Aorta (tissue), 5 donors: Measurements from ENCODE around the gene FBXO9. TPM values are rescaled to one million over a fixed set of nuclear protein-coding genes. Genes with fewer than 3 reads are reported as not detected.
"Not testable (repeated sequence)": the region's sequence is repeated elsewhere in the genome, so short reads cannot be mapped to it uniquely, and the experiment has no call there.

ENCODE experiments used
- ATAC-seq: fragments of 200-7000 bp; cut with Tn5 transposase; one replicate; pipeline ENCODE4 v1.9.1; 2022; ENCODE audit warnings: moderate library complexity; ENCODE audit not compliant: low FRiP score
- DNase-seq, 2 donors: peaks; one replicate each; pipeline ENCODE4 v3.0.0-alpha.2; 2020
- H3K27ac ChIP-seq, 2 donors: one replicate each; pipeline ENCODE4 v1.5.1; 2013; ENCODE audit warnings: low read length in 2 of 2, mild to moderate bottlenecking in 2 of 2, moderate library complexity in 2 of 2, control low read depth in 1 of 2, inconsistent platforms in 1 of 2, low read depth in 1 of 2
- H3K27me3 ChIP-seq, 2 donors: one replicate each; pipeline ENCODE4 v1.6.1; 2013; ENCODE audit warnings: control low read depth in 1 of 2, low read length in 1 of 2, mild to moderate bottlenecking in 1 of 2, moderate library complexity in 1 of 2; ENCODE audit not compliant: insufficient read depth in 2 of 2, control insufficient read depth in 1 of 2
- H3K36me3 ChIP-seq, 2 donors: one replicate each; pipeline ENCODE4 v1.6.1; 2013; ENCODE audit warnings: control low read depth in 1 of 2, low read length in 1 of 2, mild to moderate bottlenecking in 1 of 2; ENCODE audit not compliant: insufficient read depth in 2 of 2, control insufficient read depth in 1 of 2
- H3K4me1 ChIP-seq, 2 donors: one replicate each; pipeline ENCODE4 v1.6.1; 2013; ENCODE audit warnings: low read length in 2 of 2, control low read depth in 1 of 2, mild to moderate bottlenecking in 1 of 2, moderate library complexity in 1 of 2; ENCODE audit not compliant: insufficient read depth in 2 of 2, control insufficient read depth in 1 of 2
- H3K4me3 ChIP-seq, 2 donors: one replicate each; pipeline ENCODE4 v1.5.1; 2013; ENCODE audit warnings: low read length in 2 of 2, control low read depth in 1 of 2, mild to moderate bottlenecking in 1 of 2
- H3K9me3 ChIP-seq: one replicate; pipeline ENCODE4 v1.6.1; 2013; ENCODE audit warnings: mild to moderate bottlenecking, low read length; ENCODE audit not compliant: control insufficient read depth
- WGBS, 2 donors: extraction: QIAGEN DNeasy Blood & Tissue Kit; methylation state at CpG; one replicate each; pipeline ENCODE4 v1.1.7; 2013; 5-methylcytosine and 5-hydroxymethylcytosine counted together
- intact Hi-C, 2 donors: fragments of 100-400 bp; cut with DNase I; formaldehyde crosslinking; loops; one replicate each; pipeline versions ENCODE4 v1.14.2 to v1.15.0; 2022
- polyA plus RNA-seq, 2 donors: library from polyadenylated mRNA; stranded (reverse); fragments of 200-250 nt; gene quantifications; one replicate each; pipeline ENCODE4 v1.2.3, GENCODE V29; 2013
- total RNA-seq, 2 donors: library from RNA; stranded (reverse); fragmentation: NEBNext Ultra II Directional; extraction: Animal tissue kit (Norgen Biotek cat#: 25700); gene quantifications; one replicate each; pipeline ENCODE4 v1.2.1, GENCODE V29; 2021
- donor health status: healthy with polysubstance abuse.
- donor health status: Bipolar disorder and iron deficiency.
- donor health status: DM: no; HTN: no; CAD: no.
- donor health status: DM: no; HTN: no; CAD: no.
- donor health status: DM: yes; HTN: yes; CAD: no.

FBXO9 gene
- total and polyA plus RNA-seq, 4 donors: 44.2 to 112 (median 74.4) TPM

DNA sequence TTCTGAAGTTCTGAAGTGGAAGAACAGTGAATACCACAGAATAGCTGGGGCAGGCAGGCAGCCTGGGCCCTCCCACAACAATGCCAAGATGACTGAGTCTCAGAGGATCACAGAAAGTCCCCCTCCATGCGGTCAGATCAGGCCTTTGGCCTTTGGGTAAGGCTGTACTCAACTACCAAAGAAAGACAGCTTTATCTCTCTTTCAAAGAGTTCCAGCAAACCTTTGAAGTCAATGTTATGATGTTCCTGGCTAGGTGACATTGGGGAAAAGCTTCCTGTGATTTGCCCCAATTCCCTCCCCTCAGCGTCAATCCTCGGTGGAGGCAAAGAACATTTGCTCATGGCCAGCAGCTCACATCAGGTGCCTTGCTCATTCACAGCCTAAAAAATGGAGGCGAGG, 10.7 kb upstream of the FBXO9 start:
- H3K9me3 ChIP-seq: no peaks in the 10 kb centered on the region
- H3K4me3 ChIP-seq: no peak overlapping the region
- peaks cover 0 to 1% of the 10 kb centered on the region in 2 donors for H3K36me3 ChIP-seq
- intact Hi-C loops: no loop called here
- peaks cover 4 to 7% of the 10 kb centered on the region in 2 donors for H3K4me1 ChIP-seq
- ATAC-seq: no peak
- H3K27me3 ChIP-seq: no peaks in the 10 kb centered on the region
- no peak overlapping the region for H3K27ac ChIP-seq
- 84 to 91% methylated on average over 4 of the region's 4 CpGs for WGBS, 2 donors
- no peak for DNase-seq

DNA sequence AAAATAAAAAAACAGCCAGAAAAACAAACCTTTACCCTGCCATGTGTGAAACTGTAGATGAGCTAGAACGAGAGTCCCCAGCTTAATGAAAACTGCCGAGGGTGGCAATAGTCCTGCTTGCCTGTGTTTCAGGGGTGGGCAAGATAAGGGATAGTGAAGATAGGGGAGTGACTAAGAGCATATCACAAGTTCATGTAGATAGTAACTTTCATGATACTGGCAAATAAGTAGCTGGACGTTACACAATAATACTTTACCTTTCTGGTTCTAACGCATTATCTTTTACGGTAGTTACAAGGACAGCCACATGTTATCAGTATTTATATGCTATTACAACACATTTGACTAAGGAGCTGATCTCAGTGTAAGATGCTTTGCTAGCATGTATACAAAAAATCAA, 9.3 kb upstream of the FBXO9 start:
- intact Hi-C loops: loop anchor here in 1 of 2 donors (5.0 kb wide), 1 partner anchor 44 kb away; no protein-coding TSS in a partner anchor
- ATAC-seq (no peak), DNase-seq (no peak)
- Histone ChIP-seq H3K4me3 (no peak overlapping the region), H3K27me3 (no peaks in the 10 kb centered on the region), H3K9me3 (no peaks in the 10 kb centered on the region), H3K27ac (no peak overlapping the region), H3K36me3 (peaks cover 0 to 1% of the 10 kb centered on the region in 2 donors), H3K4me1 (peaks cover 4 to 14% of the 10 kb centered on the region in 2 donors)
- 75 to 82% methylated on average over 5 of the region's 5 CpGs for WGBS, 2 donors

DNA sequence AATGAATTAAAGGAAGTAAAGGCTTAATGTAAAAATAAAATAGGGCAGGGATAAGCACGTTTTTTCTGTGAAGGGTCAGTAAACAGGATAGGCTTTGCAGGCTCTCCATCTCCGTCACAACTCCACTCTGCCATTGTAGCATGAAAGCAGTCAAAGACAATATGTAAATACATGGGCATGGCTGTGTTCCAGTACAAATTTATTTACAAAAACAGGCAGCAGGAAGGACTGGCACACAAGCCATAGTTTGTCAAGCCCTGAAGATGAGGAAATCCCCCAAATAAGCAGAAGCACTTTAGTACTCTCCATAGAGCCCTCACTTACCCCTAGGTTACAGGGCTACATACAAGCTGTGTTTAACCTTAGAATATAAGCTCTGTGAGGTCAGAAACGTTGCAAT, 8.9 kb upstream of the FBXO9 start:
- peaks cover 0 to under 1% of the 10 kb centered on the region in 2 donors for H3K36me3 ChIP-seq
- DNase-seq (no peak), ATAC-seq (no peak)
- no peaks in the 10 kb centered on the region for H3K27me3 ChIP-seq
- no peak overlapping the region for H3K4me3 ChIP-seq
- intact Hi-C loops: loop anchor here in 1 of 2 donors (5.0 kb wide), 1 partner anchor 44 kb away; no protein-coding TSS in a partner anchor
- peaks cover 4 to 14% of the 10 kb centered on the region in 2 donors for H3K4me1 ChIP-seq
- H3K27ac ChIP-seq: no peak overlapping the region
- H3K9me3 ChIP-seq: no peaks in the 10 kb centered on the region
- WGBS, 2 donors: 53 to 64% methylated on average over 3 of the region's 3 CpGs

DNA sequence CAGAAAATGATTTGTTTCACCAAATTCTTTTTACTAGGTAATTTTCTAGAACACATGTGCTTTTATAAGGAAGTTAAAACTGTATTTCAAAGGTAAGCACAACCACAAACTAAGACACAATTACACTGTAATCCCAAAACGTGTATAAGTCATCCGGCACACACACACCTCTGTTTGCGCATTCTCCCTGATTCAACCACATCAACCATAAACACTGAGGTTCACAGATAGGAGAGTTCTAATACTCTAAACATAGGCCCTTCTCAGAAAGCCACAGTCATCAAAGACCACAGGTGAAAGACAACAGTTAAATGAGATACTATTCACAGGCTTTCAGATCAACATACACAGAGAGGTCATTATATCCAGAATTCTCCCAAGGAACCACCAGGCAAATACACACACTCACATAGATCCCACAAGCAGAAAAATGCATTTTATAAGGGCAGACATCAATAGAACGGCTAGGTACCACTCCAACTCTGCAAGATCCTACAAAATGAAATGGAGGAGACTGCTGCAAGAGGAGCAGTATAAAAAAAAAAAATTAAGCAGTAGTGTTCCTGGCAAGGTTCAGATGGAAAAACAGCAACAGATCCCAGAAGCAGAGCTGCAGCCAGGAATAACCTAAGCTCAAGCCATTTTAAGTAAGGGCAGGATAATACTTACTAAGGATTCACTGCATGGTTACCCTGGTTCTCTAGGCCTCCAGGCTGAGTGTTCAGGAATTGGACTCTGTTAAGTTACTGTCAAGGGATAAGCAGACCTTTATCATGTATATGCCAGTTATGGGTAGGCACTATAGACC, 6.6 kb upstream of the FBXO9 start:
- Histone ChIP-seq H3K4me3 (peak overlapping the region in 1 of 2 donors; percentile 24), H3K27ac (peak overlapping the region; percentile 22 to 71), H3K27me3 (no peaks in the 10 kb centered on the region), H3K9me3 (no peaks in the 10 kb centered on the region), H3K36me3 (no peaks in the 10 kb centered on the region), H3K4me1 (peaks cover 4 to 14% of the 10 kb centered on the region in 2 donors)
- ATAC-seq (peak; percentile 46), DNase-seq (no peak)
- 65 to 69% methylated on average over 4 of the region's 4 CpGs for WGBS, 2 donors
- intact Hi-C loops: loop anchor here in 1 of 2 donors (5.0 kb wide), 1 partner anchor 46 kb away; no protein-coding TSS in a partner anchor

DNA sequence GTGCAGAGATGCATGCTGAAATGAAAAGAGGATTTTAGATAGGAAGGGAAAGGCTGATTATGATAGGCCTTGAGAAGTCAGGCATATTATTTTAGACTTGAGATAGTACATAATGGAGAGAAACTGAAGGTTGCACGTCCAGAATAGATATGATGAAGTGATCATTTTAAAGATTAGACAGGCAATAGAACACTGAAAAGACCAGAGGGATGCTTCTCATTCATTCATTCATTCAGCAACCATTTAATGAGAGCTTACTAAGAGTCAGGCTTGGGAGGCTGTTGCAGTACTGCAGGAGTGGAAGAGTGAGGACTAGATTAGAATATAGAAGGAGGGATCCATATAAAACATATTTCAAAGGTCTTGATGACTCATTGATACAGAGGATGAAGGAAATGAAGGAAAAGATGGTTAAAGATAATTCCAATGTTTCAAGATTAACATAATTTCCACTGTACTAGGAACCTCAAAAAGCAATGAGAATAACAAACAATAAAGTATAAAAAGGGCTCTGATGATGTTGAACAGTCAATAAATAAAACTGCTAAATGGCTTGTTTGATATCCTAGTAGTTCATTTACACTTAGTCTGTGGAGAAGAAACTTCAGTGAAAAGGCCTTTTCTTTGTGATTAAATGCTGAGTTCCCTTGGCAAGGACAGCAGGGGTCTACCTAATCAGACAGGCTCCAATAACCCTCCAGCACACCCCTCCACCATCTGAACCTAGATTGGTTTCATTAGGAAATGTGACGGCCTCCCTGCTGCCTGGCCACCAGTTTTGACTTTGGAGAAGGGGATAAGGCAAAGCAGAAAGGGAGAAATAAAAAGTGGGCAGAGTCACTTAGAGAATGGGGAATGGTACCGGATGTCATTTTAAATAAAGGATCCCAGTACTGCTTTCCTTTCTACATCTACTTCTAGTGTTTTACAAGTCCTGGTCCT, 5.3 kb upstream of the FBXO9 start:
- H3K4me1 ChIP-seq: peaks cover 4 to 14% of the 10 kb centered on the region in 2 donors
- no peaks in the 10 kb centered on the region for H3K36me3 ChIP-seq
- ATAC-seq (no peak), DNase-seq (no peak)
- intact Hi-C loops: loop anchor here in 1 of 2 donors (5.0 kb wide), 1 partner anchor 48 kb away; no protein-coding TSS in a partner anchor
- 13 to 22% methylated on average over 3 of the region's 3 CpGs for WGBS, 2 donors
- peak overlapping the region; percentile 91 for H3K4me3 ChIP-seq
- H3K9me3 ChIP-seq: no peaks in the 10 kb centered on the region
- H3K27ac ChIP-seq: peak overlapping the region; percentile 48 to 57
- H3K27me3 ChIP-seq: no peaks in the 10 kb centered on the region

DNA sequence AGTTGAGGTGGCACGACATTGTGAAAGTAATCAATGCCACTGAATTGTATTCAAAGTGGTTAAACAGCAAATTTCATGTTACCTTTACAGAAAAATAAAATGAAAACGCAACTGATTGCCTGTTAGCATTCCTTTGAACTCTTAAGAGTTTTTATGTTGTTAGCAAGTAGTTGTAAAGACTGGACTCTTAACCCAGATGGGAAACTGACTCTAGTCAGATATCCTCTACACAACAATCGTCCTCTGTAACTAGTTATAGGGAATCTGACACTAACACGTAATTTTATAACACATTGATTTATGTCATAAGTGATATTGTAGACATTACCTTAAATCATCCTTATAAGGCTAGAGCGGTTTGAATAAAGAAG, 3.0 kb upstream of the FBXO9 start:
- peak overlapping the region in 1 of 2 donors; percentile 11 for H3K4me3 ChIP-seq
- ATAC-seq (no peak), DNase-seq (no peak)
- H3K27ac ChIP-seq: no peak overlapping the region
- no peaks in the 10 kb centered on the region for H3K9me3 ChIP-seq
- intact Hi-C loops: no loop called here
- H3K27me3 ChIP-seq: no peaks in the 10 kb centered on the region
- 24% methylated on average over 5 of the region's 5 CpGs for WGBS, 2 donors
- no peaks in the 10 kb centered on the region for H3K36me3 ChIP-seq
- peaks cover 4 to 14% of the 10 kb centered on the region in 2 donors for H3K4me1 ChIP-seq

DNA sequence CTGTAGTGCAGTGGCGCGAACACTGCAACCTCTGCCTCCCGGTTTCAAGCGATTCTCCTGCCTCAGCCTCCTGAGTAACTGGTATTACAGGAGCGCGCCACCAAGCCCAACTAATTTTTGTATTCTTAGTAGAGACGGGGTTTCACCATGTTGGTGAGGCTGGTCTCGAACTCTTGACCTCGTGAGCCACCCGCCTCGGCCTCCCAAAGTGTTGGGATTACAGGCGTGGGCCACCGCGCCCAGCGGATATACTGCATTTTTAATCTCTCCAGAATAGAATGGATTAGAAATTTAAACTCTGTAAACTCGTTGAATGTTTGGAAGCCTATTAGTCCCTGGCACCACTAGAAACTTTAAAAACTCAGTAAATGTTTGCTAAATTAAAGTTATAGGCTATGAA, 949 bp upstream of the FBXO9 start:
- H3K4me3 ChIP-seq, H3K27me3 ChIP-seq, H3K27ac ChIP-seq, ATAC-seq, H3K9me3 ChIP-seq, H3K36me3 ChIP-seq, H3K4me1 ChIP-seq: not testable (repeated sequence)
- intact Hi-C loops: loop anchor here in 1 of 2 donors (1.0 kb wide), 1 partner anchor 70 kb away; no protein-coding TSS in a partner anchor
- 70 to 73% methylated on average over 16 of the region's 16 CpGs for WGBS, 2 donors
- peak in 1 of 2 donors; percentile 69 for DNase-seq

DNA sequence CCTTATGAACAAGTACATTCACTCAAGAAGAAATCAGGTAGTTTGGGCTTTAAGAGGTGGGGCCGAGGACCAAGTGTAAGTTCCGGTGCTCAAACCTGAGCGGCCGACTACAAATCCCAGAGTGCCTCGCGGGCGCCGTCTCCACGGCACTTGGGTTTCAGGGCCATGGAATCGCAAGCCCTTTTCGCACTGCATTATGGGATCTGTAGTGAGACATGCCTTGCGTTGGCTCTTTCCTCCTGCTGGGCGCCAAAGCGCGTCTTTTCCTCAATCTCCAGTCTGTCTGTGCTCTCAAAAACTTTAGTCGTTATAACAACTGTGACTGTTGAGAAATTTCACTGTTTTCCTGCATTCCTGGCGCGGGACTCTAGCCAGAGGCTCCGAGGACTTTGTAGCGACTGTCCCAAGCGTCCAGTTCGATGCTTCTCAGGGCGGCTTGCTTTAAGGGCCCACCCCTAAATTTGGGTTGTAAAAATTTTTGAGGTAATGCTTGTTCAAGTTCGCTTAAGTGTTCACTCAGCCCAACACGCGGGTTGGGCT, 408 bp upstream of the FBXO9 start:
- ATAC-seq: peak; percentile 95
- Histone ChIP-seq H3K36me3 (no peaks in the 10 kb centered on the region), H3K9me3 (no peaks in the 10 kb centered on the region), H3K27me3 (no peaks in the 10 kb centered on the region), H3K4me1 (peaks cover 0 to 4% of the 10 kb centered on the region in 2 donors), H3K27ac (peak overlapping the region; percentile 15 to 79), H3K4me3 (peak overlapping the region; percentile 82 to 90)
- intact Hi-C loops: loop anchor here in 1 of 2 donors (1.0 kb wide), 2 partner anchors 70 to 182 kb away; no protein-coding TSS in a partner anchor
- peak; percentile 97 to 99 for DNase-seq
- WGBS, 2 donors: 0% methylated on average over 26 of the region's 26 CpGs
